ENCODE measurements around the gene NEIL3.
A peak's percentile ranks its signal among the peaks of the same experiment; 100 is the strongest.

Gene NEIL3

GRCh38 chr4:177369372-177369771, 59.7 kb downstream of the NEIL3 start:
- no peak for DNase-seq

GRCh38 chr4:177371461-177371860, 61.8 kb downstream of the NEIL3 start:
- DNase-seq: no peak

- DNase-seq: no peak
Observed at GRCh38 chr4:177374966-177375365, 65.3 kb downstream of the NEIL3 start.

- DNase-seq: no peak
Observed at GRCh38 chr4:177375372-177375771, 65.7 kb downstream of the NEIL3 start.

GRCh38 chr4:177376024-177376423, 66.3 kb downstream of the NEIL3 start:
- peak in 1 of 51 donors; percentile 12 for DNase-seq

GRCh38 chr4:177380730-177381287, 71.1 kb downstream of the NEIL3 start:
- DNase-seq: no peak

- DNase-seq: no peak
Observed at GRCh38 chr4:177381762-177382310, 72.2 kb downstream of the NEIL3 start.

GRCh38 chr4:177384856-177385397, 75.3 kb downstream of the NEIL3 start:
- DNase-seq: no peak

- no peak for DNase-seq
Observed at GRCh38 chr4:177385576-177386277, 76.1 kb downstream of the NEIL3 start.

- no peak for DNase-seq
Observed at GRCh38 chr4:177386278-177386815, 76.7 kb downstream of the NEIL3 start.

- no peak for DNase-seq
Observed at GRCh38 chr4:177391287-177391686, 81.6 kb downstream of the NEIL3 start.

GRCh38 chr4:177391953-177392352, 82.3 kb downstream of the NEIL3 start:
- no peak for DNase-seq

GRCh38 chr4:177393236-177393635, 83.6 kb downstream of the NEIL3 start:
- DNase-seq: no peak

GRCh38 chr4:177396352-177396751, 86.7 kb downstream of the NEIL3 start:
- no peak for DNase-seq

GRCh38 chr4:177400030-177400429, 90.4 kb downstream of the NEIL3 start:
- no peak for DNase-seq

GRCh38 chr4:177401658-177402273, 92.1 kb downstream of the NEIL3 start:
- DNase-seq: no peak

GRCh38 chr4:177403746-177404145, 94.1 kb downstream of the NEIL3 start:
- DNase-seq: no peak

GRCh38 chr4:177404342-177404741, 94.7 kb downstream of the NEIL3 start:
- no peak for DNase-seq

- DNase-seq: no peak
Observed at GRCh38 chr4:177404986-177405385, 95.3 kb downstream of the NEIL3 start.

GRCh38 chr4:177405508-177405907, 95.8 kb downstream of the NEIL3 start:
- DNase-seq: no peak

GRCh38 chr4:177408023-177408422, 98.3 kb downstream of the NEIL3 start:
- DNase-seq: no peak

- no peak for DNase-seq
Observed at GRCh38 chr4:177410566-177410965, 100.9 kb downstream of the NEIL3 start.

Measured in hypothalamus (tissue), 51 donors.